Measurements from ENCODE around the gene HHAT. TPM values are rescaled to one million over a fixed set of nuclear protein-coding genes. Genes with fewer than 3 reads are reported as not detected.

Gene HHAT
- total and polyA plus RNA-seq, 2 of the 13 experiments (the other 11 are each of a cell fraction or from before 2014, with no cell fraction given), result 2.6 to 4.9 TPM

DNA sequence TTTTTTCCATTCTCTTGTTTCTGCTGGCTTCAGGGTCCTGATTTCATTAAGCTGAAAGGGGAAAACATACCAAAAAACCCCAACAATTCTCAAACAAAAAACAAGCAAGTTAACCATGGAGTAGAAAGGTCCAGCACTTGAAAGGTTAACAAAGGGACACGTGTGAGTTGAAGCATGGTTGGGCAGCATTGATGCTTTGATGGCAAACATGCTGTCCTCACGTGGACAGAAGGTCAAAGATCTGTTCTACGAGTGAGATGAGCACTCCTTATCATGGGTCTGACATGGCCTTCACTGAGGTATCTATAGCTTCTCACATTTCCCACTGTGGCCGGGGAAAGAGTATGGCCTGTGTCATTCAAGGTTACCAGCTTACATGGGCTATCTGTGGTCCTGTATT lies 394.9 kb downstream of the HHAT start (continued):
- TF ChIP-seq ARID5B (CRISPR knock-in tag; IDR thresholded peaks at IDR 0.05) (no peak), PRPF4 (IDR thresholded peaks at IDR 0.05; ENCODE audit: low read depth, low read length, poor library complexity, severe bottlenecking) (no peak), ZNF142 (CRISPR knock-in tag; IDR thresholded peaks at IDR 0.05) (no peak), ARNTL (CRISPR knock-in tag; IDR thresholded peaks at IDR 0.05) (peak; percentile 72; the same call in 1 of the 2 replicates), MNT (IDR thresholded peaks at IDR 0.05) (peak; percentile 60), ZNF781 (CRISPR knock-in tag; IDR thresholded peaks at IDR 0.05; ENCODE audit: borderline replicate concordance, not compliant biosample characterization) (no peak), TARDBP (CRISPR knock-in tag; IDR thresholded peaks at IDR 0.05) (no peak), RNF219 (CRISPR knock-in tag; IDR thresholded peaks at IDR 0.05) (no peak), MTA1 (CRISPR knock-in tag; IDR thresholded peaks at IDR 0.05; ENCODE audit: borderline replicate concordance) (no peak), ZNF652 (CRISPR knock-in tag; IDR thresholded peaks at IDR 0.05; ENCODE audit: borderline replicate concordance, low read depth) (peak; percentile 92), ZNF343 (CRISPR knock-in tag; IDR thresholded peaks at IDR 0.05) (no peak), ETS1 (CRISPR knock-in tag; IDR thresholded peaks at IDR 0.05) (no peak)
